HG03135 (cell line): ENCODE data around the gene PRPSAP1.

Experiments used
- ATAC-seq: cut with Tn5 transposase; IDR thresholded peaks from one replicate; pipeline ENCODE4 v1.9.1; 2021; ENCODE audit warnings: mild to moderate bottlenecking, moderate library complexity; ENCODE audit not compliant: unreplicated experiment

Gene PRPSAP1

DNA sequence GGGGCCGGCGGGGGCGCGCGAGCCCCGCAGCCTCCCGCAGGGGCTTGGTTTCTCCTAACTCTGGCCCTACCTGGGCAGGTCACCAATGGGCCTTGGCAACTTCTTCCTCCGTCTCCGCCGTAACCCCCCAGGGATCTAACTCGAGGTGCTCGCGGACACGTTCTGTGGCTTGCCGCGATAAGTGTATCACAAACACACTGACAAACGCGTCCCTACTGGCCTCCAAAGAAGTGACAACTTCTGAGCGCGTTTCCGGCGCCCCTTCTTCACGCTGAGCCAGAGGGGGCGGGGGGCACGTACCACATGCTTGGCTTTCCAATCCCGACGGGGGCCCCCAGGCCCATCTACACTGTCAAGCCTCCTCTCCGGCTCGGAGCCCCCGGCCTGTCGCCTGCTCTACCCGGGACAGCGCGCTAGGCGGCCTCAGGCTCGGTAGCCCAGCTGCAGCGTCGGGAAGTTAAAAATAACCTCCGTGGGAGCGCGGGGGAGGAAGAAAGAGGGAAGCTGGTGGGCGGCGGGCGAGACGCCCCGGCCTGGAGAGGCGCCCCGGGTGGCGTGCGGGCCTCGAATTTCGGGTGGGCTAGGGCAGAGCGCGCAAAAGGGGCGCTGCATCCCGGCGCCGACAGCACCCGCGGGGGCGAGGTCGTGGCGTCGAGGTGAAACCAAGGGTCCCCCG, 30.0 kb upstream of the PRPSAP1 start:
- peak; percentile 20 for ATAC-seq

DNA sequence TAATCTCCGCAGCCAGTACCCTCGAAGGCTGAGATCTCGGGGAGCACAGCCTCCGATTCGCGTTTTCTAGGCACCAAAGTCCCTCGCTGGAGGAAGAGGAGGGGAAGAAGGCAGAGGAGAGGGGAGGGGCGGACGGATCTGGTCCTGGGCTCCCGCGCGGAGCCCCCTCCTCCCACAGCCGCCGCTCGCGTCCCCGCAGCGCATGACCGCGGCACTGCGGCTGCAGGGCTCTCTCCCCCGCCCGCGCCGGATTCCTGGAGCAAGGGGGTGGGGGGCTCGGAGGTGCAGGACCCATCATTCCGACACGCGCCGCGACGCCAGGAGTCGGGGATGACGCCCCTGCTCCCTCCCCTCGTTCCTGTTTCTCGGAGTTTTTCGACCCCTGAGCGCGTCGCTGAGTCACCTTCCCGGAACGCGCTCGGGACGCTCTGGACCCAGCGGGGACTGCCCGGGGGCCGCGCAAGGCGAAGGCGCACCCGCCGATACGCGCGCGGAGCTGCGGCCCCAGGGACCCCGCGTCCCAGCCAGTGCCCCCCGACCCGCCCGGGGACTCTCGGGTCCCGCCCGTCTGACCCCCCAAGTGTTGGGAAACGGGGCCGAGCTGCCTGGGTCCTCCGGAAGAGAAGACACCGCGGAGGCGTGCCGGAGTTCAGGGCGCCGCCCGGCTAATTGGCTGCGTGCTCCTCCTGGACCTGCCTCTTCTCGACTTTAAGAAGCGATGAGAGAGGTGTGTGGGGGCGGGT, 29.3 kb upstream of the PRPSAP1 start:
- ATAC-seq = no peak

DNA sequence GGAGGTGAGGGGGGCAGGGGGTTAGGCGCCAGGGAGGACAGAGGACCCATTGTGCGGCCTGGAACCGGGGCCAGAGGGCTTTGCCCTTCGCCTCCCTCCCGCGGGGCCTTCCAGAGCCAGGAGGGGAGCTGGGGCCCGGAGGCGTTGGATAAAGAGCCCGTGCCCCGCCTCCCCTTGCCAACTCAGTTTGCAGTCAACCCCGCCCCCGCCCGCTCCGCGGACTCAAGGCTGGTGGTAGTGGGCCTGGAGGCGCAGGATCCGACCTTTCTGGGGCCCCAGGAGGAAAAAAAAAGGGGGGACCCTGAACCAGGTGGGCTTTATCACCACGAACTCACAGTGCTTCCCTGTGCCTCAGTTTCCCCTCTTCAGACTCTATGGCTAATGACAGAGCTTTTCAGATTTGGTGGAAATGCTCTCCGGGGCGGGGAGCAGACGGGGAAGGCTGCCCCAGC, 28.7 kb upstream of the PRPSAP1 start:
- ATAC-seq = no peak

DNA sequence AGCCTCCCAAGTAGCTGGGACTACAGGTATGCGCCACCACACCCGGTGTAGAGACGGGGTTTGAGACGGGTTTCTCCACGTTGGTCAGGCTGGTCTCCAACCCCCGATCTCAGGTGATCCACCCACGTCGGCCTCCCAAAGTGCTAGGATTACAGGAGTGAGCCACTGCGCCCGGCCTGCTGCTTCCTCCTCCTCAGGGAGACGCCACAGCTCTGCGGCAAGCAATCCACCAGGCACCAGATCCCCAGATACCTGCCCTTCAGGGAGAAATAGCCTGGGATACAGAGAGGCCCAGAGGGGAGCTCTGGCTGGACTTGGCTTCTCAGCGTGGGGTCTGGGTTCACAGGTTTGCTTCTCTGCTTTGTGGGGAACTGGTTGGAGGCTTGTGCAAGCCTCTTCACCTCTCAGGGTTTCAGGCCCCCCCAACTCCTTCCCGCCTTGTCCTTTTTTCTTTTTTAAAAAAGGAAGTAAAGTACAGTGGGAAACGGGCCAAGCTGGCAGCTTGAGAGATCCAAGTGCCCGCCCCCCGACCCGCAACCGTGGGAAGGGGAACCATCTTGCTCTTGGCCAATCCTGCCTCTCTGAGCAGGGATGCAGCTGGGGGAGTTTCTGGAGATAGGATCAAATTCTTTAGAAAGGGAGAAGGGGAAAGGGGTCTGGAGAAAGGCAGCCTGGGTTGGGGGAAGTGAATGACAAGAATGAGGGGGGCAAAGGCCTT, 28.1 kb upstream of the PRPSAP1 start:
- no peak for ATAC-seq

DNA sequence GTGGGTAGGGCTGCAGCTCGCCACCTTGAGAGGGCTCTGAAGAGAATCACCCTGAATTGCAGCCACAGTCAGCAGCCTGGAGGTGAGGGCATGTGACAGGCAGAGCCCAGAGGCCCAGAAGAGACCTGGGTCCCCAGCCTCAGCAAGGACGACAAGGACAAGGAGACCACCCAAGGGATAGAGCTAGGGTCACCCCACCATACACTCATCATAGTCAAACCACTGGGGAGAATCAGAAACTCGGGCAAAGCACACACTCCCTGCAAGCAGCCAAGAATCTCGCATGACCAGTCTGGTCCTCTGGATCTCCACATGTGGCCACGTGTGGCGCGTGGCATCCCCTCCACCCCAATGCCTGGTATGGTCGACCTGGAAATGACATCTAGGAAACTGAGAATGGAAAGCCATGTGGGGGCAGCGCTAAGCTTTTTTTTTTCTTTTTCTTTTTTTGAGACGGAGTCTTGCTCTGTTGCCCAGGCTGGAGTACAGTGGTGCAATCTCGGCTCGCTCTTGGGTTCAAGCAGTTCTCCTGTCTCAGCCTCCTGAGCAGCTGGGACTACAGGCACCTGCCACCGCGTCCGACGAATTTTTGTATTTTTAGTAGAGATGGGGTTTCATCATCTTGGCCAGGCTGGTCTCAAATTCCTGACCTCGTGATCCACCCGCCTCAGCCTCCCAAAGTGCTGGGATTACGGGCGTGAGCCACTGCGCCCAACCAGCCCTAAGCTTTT, 26.1 kb upstream of the PRPSAP1 start:
- ATAC-seq = no peak

DNA sequence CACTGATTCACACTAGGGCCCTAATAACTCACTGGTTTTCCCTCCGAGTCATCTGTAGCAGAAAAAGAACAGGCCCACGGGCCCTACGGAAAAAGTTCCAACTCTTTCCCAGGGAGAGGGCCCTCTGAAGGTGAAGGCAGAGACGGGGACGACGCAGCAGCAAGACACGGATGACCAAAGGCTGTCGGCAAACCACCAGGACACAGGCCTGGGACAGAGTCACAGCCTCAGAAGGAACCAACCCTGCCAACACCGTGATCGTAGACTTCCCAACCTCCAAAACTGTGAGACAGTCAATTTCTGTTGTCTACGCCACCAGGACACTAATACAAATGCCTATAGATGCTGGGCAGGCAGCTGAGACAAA, 25.5 kb upstream of the PRPSAP1 start:
- no peak for ATAC-seq

DNA sequence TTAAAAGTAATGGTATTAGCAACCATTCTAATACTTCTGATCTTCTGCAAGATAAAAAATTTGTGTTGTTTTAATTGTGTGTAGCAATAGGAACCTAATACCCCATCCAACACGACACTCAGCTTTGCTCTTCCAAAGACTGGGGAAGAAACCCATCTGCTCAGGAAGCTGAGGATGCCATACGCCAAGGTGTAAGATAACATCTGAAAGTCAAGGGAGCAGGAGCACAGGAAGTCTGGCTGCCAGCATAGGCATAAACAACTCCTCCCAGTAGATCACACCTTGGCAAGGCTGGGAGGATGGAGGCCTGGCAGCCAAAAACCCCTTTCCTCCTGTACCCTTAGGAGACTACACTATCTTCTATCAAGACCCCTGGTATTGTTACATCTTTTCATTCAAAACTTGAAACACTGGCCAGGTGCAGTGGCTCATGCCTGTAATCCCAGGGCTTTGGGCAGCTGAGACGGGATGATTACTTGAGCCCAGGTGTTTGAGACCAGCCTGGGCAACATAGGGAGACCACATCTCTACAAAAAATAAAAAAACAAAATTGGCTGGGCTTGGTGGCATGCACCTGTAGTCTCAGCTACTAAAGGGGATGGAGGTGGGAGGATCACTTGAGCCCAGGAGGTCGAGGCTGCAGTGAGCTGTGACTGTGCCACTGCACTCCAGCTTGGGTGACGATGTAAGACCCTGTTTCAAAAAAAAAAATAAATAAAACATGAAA, 25.0 kb upstream of the PRPSAP1 start:
- no peak for ATAC-seq

DNA sequence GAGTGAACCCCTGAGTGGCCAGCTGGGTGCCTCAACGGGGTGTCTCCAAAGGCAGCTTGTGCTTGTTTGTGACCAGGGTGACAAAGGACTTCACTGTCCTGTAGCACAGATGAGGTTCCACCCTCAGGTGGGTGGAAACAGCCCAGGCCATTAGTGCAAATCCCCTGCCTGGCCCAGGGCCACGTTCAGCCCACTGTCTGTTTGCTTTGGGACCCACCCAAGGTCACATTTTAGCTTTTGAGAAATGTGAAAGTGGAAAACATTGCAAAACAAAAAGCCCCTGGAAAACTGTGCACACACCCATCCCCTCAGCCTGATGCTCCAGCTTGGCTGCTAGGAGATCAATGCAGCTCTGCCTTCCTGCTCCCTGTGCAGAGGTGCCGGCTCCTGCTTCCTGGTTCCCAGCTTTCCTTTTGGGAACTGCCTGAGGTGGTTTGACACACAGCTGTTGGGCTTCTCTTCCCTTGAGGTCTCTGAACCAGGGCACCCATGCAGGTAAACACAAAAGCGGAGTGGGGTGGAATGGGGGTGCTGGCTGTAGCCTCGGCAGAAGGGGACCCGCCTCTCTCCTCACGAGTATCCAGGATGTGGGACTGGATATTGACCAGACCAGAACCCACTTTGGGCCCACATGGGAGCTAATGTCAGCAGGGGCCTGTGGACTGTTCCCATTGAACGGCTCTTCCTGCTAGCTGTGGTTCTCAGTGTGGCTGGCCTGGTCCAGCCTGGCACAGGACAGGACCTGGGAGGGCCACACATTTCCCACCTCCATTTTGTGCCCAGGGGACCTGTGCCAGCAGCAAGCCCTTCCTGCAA, 22.8 kb upstream of the PRPSAP1 start:
- no peak for ATAC-seq

DNA sequence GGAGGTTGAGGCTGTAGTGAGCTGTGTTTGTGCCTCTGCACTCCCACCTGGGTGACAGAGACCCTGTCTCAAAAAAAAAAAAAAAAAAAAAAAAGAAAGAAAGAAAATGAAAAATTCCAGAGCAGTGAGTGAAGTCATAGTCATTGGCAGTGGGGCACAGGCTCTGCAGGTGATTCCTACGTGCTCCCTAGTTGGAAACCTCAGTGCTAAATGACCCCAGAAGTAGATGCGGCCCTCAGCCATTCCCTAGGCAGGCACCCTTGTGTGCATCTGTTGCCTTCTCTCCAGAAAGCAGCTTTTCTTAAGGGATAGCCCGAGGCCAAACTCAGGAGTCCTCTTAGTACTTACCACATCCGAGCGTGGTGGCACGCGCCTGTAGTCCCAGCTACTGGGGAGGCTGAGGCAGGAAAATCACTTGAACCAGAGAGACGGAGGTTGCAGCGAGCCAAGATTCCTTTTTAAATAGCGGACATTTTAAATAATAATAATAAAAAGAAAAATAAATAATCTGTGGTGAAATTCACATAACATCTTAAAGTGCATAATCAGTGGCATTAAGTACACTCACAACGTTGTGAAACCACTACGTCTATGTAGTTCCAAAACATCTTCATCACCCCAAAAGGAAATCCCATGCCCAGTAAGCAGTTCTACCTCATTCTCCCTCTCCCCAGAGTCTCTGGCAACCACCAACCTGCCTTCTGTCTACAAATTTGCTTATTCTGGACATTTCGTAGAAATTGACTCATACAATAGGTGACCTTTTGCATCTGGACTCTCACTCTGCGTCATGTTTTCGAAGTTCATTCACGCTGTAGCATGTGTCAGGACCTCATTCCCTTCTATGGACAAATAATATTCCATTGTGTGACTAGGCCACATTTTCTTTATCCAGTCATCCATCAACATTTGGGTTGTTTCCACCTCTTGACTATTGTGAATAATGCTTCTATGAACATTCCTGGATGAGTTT, 18.2 kb upstream of the PRPSAP1 start:
- no peak for ATAC-seq

DNA sequence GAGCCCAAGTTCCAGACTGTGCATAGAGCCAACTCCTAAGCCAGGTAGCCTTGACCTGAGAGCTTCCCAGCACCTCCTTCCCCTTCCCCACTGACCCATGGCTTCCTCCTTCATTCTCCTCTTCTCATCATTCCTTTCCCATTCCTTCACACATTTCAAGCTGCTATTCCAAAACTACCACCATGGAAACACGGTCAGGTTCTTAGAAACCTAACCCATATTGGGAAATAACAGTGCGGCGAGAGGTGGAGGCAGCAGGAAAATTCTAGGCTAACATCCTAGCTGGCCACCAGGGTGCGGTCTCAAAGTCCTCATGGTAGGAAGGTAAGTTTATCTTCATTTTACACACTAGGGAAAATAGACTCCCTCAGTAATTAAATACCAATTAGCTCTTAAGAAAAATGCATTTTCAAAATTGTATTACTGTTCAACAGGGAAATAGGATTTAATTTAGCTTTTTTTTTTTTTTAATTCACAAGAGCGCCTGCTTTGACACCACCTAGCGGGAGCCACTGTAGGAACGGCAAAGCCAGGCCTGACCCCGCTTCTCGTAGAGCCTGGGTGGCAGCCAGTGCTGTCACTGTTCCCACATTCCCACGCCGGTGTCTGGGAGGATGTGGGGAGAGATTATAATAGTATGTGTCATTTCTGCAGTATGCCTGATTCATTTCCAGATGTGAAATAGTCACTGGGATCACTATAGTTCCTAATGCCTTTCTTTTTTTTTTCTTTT, 16.7 kb upstream of the PRPSAP1 start:
- no peak for ATAC-seq

DNA sequence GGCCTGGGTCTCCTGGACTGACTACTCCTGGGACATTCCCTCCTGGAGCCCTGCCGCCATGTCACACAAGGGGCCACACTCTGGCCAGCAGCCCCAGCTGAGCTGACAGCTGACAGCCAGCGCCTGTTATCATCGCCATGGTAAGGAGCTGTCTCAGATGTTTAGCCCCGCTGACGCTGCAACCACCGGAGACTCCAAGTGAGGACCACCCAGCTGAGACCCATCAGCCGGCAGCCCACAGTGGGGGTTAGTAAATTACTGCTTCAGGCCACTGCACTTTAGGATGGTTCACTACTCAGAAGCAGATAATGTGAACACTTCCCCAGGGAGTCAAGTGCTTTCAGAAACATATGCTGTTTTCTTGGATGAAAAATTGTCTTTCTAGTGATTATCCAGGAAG, 16.1 kb upstream of the PRPSAP1 start:
- no peak for ATAC-seq

DNA sequence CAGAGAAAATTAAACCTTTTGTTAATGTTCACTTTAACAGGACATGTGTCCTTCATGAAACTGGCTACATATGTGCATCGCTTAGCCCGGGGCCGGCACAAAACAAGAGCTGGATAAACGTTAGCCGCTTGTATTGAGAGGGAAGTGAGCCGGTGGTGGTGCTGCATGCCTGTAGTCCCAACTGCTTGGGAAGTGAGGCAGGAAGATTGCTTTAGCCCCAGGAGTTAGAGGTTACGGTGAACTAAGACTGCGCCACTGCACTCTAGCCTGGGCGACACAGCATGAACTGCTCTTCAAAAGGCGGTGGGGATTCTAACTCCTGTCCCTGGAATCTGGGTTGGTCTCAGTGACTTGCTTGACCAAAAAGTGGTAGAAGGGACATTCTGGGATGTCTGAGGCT, 15.7 kb upstream of the PRPSAP1 start:
- no peak for ATAC-seq

DNA sequence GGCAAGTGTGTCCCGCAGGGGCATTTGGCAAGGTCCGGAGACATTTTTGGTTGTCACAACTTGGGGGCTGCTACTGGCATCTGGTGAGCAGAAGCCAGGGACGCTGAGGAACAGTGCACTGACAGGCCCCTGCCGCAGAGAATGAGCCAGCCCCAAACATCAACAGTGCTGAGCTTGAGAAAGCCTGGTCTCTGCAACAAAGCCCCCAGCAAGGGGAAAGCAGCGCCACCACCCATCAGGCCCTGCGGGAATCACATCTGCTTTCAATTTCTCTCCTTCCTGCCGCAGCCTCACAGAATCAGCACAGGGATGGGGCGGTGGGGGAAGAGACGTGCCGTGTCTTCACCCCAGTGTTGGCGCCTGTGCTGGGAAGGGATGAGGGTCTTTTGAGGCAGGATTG, 14.8 kb upstream of the PRPSAP1 start:
- no peak for ATAC-seq

DNA sequence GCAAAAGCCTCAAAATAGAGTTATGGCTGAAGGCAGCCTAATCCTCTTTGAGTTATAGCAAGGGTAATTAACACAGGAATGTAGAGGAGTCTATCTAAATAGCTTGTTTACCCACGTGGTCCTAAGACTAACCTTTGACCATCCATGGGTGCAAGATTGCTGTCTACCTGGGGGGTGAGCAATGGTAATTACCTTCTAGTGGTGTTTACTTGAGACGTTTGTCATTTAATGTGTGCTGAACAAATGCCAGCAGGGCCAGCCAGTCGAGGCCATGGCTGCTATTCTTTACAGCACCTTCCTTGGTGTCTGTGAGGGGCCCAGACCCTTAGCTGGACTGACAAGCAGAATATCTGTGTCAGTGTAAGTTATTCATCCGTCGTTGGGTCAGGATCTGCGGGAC, 13.9 kb upstream of the PRPSAP1 start:
- ATAC-seq = no peak

DNA sequence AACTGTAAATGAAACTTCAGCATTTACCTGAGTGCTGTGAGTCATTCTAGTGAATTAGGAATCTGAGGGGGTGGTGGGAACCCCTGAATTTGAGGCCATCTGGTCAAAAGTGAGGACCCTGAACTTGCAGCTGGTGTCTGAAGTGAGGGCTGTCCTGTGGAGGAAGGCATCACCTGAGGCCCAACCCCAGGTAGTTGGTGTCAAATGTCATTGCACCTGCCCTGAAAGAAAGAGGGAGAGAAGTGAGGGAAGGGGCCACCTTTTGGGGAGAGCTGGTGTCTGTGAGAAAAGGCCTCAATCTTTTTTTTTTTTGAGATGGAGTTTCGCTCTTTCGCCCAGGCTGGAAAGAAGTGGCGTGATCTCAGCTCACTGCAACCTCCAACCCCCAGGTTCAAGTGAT, 12.5 kb upstream of the PRPSAP1 start:
- ATAC-seq = no peak

DNA sequence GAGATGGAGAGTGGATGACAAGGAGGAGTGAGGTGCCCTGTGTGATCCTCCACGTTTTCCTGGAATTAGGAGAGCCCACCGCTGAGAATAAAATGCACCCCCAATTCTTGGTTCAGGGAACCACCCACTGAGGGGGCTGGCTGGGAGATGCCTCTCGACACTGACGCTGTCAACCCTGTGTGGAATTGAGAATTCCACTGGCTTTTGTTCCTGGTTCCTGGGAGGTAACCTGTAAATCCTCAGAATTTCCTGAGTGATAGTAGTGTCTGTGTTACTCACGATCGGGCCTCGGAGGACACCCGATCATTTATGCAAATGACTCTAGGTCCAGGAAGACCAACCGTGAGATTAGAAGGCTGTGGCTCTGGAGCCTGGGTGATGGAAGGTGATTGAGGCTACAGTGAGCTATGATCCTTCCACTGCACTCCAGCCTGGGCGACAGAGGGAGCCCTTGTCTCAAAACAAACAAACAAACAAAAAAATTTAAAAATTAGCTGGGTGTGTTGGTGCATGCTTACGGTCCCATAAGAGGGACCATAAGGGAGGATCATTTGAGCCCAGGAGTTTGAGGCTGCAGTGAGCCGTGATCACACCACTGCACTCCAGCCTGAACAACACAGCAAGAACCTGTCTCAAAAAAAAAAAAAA, 11.7 kb upstream of the PRPSAP1 start:
- ATAC-seq = no peak

DNA sequence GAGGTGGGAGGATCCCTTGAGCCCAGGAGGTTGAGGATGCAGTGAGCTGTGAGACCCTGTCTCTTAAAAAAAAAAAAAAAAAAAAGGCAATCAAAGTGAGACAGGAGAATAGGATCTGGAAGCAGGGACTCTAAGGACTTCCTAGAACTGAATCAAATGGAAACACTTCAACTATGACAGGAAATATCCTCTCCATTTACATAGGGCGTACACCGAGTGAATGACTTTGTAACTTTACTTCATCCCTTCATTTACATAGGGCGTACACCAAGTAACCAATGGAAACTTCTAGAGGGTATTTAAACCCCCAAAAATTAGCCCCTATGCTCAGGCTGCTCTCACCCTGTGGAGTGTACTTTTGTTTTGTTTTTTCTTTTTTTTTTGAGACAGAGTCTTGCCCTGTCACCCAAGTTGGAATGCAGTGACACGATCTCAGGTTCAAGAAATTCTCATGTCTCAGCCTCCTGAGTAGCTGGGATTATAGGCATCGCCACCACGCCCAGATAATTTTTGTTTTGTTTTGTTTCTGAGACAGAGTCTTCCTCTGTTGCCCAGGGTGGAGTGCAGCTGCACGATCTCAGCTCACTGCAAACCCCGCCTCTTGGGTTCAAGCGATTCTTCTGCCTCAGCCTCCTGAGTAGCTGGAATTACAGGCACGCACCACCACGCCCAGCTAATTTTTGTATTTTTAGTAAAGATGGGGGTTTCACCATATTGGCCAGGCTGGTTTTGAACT, 9.6 kb upstream of the PRPSAP1 start:
- no peak for ATAC-seq
